Spleen (tissue), 11 donors: ENCODE data around the gene MMP20. TPM values are rescaled to one million over a fixed set of nuclear protein-coding genes. Genes with fewer than 3 reads are reported as not detected.

Experiments
- DNase-seq: peaks from one replicate; pipeline ENCODE4 v3.0.0-alpha.2; 2020
- H3K27ac ChIP-seq, 8 donors: fragments of 200-600 bp; sonication (generic) in 7 of 8; 1 replicate in 4 of 8; 2 replicates in 4 of 8; pipeline versions ENCODE4 v1.5.0 to v1.8.0; 2016 to 2021; ENCODE audit warnings: inconsistent platforms in 4 of 8, mild to moderate bottlenecking in 4 of 8, moderate library complexity in 1 of 8
- H3K27me3 ChIP-seq, 7 donors: fragments of 200-600 bp; sonication (generic) in 6 of 7; replicated peaks in 1 of 7; 1 replicate in 4 of 7; 2 replicates in 3 of 7; pipeline versions ENCODE4 v1.5.0 to v1.8.0; 2016 to 2021; ENCODE audit warnings: inconsistent platforms in 3 of 7, mild to moderate bottlenecking in 1 of 7
- H3K36me3 ChIP-seq, 6 donors: fragments of 200-600 bp; sonication (generic) in 5 of 6; 1 replicate in 4 of 6; 2 replicates in 2 of 6; pipeline versions ENCODE4 v1.5.0 to v1.8.0; 2016 to 2021; ENCODE audit warnings: inconsistent platforms in 2 of 6
- H3K4me1 ChIP-seq, 6 donors: fragments of 200-600 bp; sonication (generic) in 5 of 6; 1 replicate in 3 of 6; 2 replicates in 3 of 6; pipeline versions ENCODE4 v1.5.0 to v1.8.0; 2016 to 2021; ENCODE audit warnings: inconsistent platforms in 3 of 6
- H3K4me3 ChIP-seq, 8 donors: fragments of 200-600 bp; sonication (generic) in 7 of 8; 1 replicate in 4 of 8; 2 replicates in 4 of 8; pipeline versions ENCODE4 v1.5.0 to v1.8.0; 2016 to 2021; ENCODE audit warnings: inconsistent platforms in 4 of 8, mild to moderate bottlenecking in 4 of 8, moderate library complexity in 2 of 8
- H3K9me3 ChIP-seq, 8 donors: fragments of 200-600 bp; sonication (generic) in 7 of 8; 1 replicate in 4 of 8; 2 replicates in 4 of 8; pipeline versions ENCODE4 v1.5.0 to v1.8.0; 2016 to 2021; ENCODE audit warnings: inconsistent platforms in 4 of 8
- CTCF ChIP-seq, 11 experiments: fragments of 200-600 bp in 7 of 11; fragments of 450-650 bp in 4 of 11; sonication (generic) in 4 of 11; IDR thresholded peaks in 8 of 11; conservative IDR thresholded peaks in 3 of 11; 1 replicate in 7 of 11; 2 replicates in 4 of 11; pipeline versions ENCODE4 v1.4.0 to v1.8.0; 2016 to 2021; ENCODE audit warnings: antibody characterized with exemption in 11 of 11, inconsistent platforms in 4 of 11, mild to moderate bottlenecking in 1 of 11
- POLR2A ChIP-seq, 3 donors: fragments of 450-650 bp; IDR thresholded peaks; one replicate each; pipeline ENCODE4 v1.5.1; 2017; ENCODE audit warnings: antibody characterized with exemption in 3 of 3, mild to moderate bottlenecking in 1 of 3
- POLR2AphosphoS5 ChIP-seq, 3 donors: sonication (generic); formaldehyde crosslinking; IDR thresholded peaks; one replicate each; pipeline ENCODE4 v1.5.1; 2017; ENCODE audit warnings: antibody characterized with exemption in 3 of 3
- WGBS, 5 donors: extraction: QIAGEN DNeasy Blood & Tissue Kit in 3 of 5; methylation state at CpG; one replicate each; pipeline versions ENCODE4 v1.1.5 to v1.1.7; 2013 to 2018; 5-methylcytosine and 5-hydroxymethylcytosine counted together
- intact Hi-C: fragments of 100-400 bp; cut with DNase I; formaldehyde crosslinking; loops from one replicate; pipeline ENCODE4 v1.15.0; 2023; ENCODE audit warnings: low total_unique reads
- polyA plus RNA-seq, 3 donors: library from polyadenylated mRNA; stranded (reverse); fragments of 200-250 nt; gene quantifications; one replicate each; pipeline ENCODE4 v1.2.1, GENCODE V29; 2013
- total RNA-seq, 7 donors: library from RNA; depleted of rRNA in 3 of 7; stranded (reverse); fragments of >200 nt in 3 of 7; fragmentation: NEBNext Ultra II Directional in 4 of 7; extraction: Animal tissue kit (Norgen Biotek cat#: 25700) in 4 of 7; gene quantifications; one replicate each; pipeline versions ENCODE4 v1.1.0 to v1.2.1, GENCODE V29; 2016 to 2021
- donor health status: healthy with polysubstance abuse.
- donor health status: DM: no; HTN: no; CAD: no; lungs with moderate emphysema.
- donor health status: DM: no; HTN: no; CAD: no.
- donor health status: Bipolar disorder and iron deficiency.
- donor health status: healthy.
- donor health status: DM: no; HTN: no; CAD: no.
- donor health status: DM: yes; HTN: yes; CAD: no.

The MMP20 gene
- total and polyA plus RNA-seq, 10 donors = 0.11 TPM; not detected in 9

GRCh38 chr11:102620179-102620578 is 5.0 kb downstream of the MMP20 start:
- Histone ChIP-seq H3K36me3 (no peaks in the 10 kb centered on the region), H3K27ac (no peak overlapping the region)

GRCh38 chr11:102617466-102618008 is 7.6 kb downstream of the MMP20 start:
- intact Hi-C loops = no loop called here
- 79 to 83% (median 83%) methylated on average over 1 of the region's 1 CpG for WGBS, 5 donors
- TF ChIP-seq POLR2A (IDR thresholded peaks at IDR 0.05) (no peak), CTCF (IDR thresholded peaks at IDR 0.05 in 8 of 11, conservative IDR thresholded peaks at IDR 0.05 in 3 of 11) (no peak), POLR2AphosphoS5 (IDR thresholded peaks at IDR 0.05) (no peak)

More at GRCh38 chr11:102620179-102620578, 5.0 kb downstream of the MMP20 start:
- Histone ChIP-seq H3K4me3 (no peak overlapping the region), H3K9me3 (no peaks in the 10 kb centered on the region), H3K4me1 (no peaks in the 10 kb centered on the region), H3K27me3 (no peaks in the 10 kb centered on the region)
- DNase-seq = no peak
- intact Hi-C loops = no loop called here
- TF ChIP-seq POLR2A (IDR thresholded peaks at IDR 0.05) = no peak
- no peak for TF ChIP-seq CTCF (IDR thresholded peaks at IDR 0.05 in 8 of 11, conservative IDR thresholded peaks at IDR 0.05 in 3 of 11)
- no peak for TF ChIP-seq POLR2AphosphoS5 (IDR thresholded peaks at IDR 0.05)

GRCh38 chr11:102615894-102616432 is 9.2 kb downstream of the MMP20 start:
- no peaks in the 10 kb centered on the region for H3K36me3 ChIP-seq
- TF ChIP-seq POLR2AphosphoS5 (IDR thresholded peaks at IDR 0.05) (no peak), POLR2A (IDR thresholded peaks at IDR 0.05) (no peak), CTCF (IDR thresholded peaks at IDR 0.05 in 8 of 11, conservative IDR thresholded peaks at IDR 0.05 in 3 of 11) (no peak)
- no peaks in the 10 kb centered on the region for H3K9me3 ChIP-seq
- intact Hi-C loops = no loop called here
- H3K27ac ChIP-seq = no peak overlapping the region
- DNase-seq = no peak
- H3K4me3 ChIP-seq = no peak overlapping the region
- WGBS, 5 donors = 85 to 96% (median 93%) methylated on average over 3 of the region's 3 CpGs
- H3K27me3 ChIP-seq = no peaks in the 10 kb centered on the region
- peaks cover 0 to 15% (median 6%) of the 10 kb centered on the region in 6 donors for H3K4me1 ChIP-seq

More at GRCh38 chr11:102617466-102618008, 7.6 kb downstream of the MMP20 start:
- no peak overlapping the region for H3K4me3 ChIP-seq
- no peak for DNase-seq
- no peaks in the 10 kb centered on the region for H3K36me3 ChIP-seq
- no peaks in the 10 kb centered on the region for H3K27me3 ChIP-seq
- no peaks in the 10 kb centered on the region for H3K9me3 ChIP-seq
- H3K27ac ChIP-seq = no peak overlapping the region
- peaks cover 0 to 10% (median 6%) of the 10 kb centered on the region in 6 donors for H3K4me1 ChIP-seq

GRCh38 chr11:102615077-102615893 is 9.8 kb downstream of the MMP20 start:
- intact Hi-C loops = no loop called here
- H3K9me3 ChIP-seq = no peaks in the 10 kb centered on the region
- H3K36me3 ChIP-seq = no peaks in the 10 kb centered on the region
- no peak for DNase-seq
- H3K27ac ChIP-seq = no peak overlapping the region
- no peaks in the 10 kb centered on the region for H3K27me3 ChIP-seq
- peaks cover 0 to 21% (median 6%) of the 10 kb centered on the region in 6 donors for H3K4me1 ChIP-seq
- TF ChIP-seq POLR2A (IDR thresholded peaks at IDR 0.05) (no peak), POLR2AphosphoS5 (IDR thresholded peaks at IDR 0.05) (no peak), CTCF (IDR thresholded peaks at IDR 0.05 in 8 of 11, conservative IDR thresholded peaks at IDR 0.05 in 3 of 11) (no peak)
- 71 to 87% (median 78%) methylated on average over 7 of the region's 7 CpGs for WGBS, 5 donors
- no peak overlapping the region for H3K4me3 ChIP-seq
